Activated T-cell treated with anti-CD3 and anti-CD28 coated beads for 1 hour (primary cell): ENCODE results near the gene MED9.
A peak's percentile ranks its signal among the peaks of the same experiment; 100 is the strongest.

Experiments
- DNase-seq: peaks from one replicate; pipeline ENCODE4 v3.0.0-alpha.2; 2020; ENCODE audit warnings: low read depth

MED9 gene

DNA sequence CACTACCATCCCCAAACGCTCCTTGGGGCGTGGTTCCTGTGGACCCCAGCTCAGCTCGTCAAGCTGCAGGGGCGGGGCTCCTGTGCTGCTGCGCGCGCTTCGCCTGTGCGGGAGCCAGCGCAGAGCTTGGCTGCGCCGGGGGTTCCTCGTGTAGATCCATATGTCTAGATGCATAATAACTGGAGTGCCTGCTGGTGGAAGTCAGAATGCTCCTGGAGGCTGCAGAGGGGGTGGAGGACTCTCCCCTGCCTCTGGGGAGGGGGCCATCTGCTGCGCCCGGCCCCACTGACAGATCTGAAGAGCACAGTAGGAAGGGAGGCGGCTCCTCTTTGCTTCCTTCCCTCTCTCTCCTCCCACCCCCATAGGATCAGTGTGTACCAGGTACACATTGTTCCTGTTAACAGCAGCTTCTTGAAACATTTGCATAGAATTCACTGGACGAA lies 14.8 kb downstream of the MED9 start:
- no peak for DNase-seq

- no peak for DNase-seq
Measured at GRCh38 chr17:17492085-17492484, 15.3 kb downstream of the MED9 start.

DNA sequence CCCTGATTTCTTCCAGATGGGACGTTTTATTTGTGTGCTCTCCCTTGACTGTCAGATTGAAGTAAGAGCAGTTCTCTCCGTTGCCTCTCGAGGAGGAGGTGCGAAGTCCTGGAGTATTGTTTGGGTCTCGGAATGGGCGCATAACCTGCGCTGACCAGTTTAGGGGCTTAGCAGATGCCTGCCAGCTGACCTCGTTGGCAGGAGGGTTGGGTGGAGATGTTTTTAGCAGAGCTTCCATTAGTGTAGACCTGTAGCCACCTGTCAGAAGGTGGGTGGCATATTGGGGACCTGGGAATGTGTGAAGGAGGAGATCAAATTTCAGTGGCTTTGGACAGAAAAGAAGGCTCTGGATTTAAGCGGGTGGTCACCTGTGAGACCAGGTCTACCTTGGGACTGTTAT lies 15.8 kb downstream of the MED9 start:
- no peak for DNase-seq

DNA sequence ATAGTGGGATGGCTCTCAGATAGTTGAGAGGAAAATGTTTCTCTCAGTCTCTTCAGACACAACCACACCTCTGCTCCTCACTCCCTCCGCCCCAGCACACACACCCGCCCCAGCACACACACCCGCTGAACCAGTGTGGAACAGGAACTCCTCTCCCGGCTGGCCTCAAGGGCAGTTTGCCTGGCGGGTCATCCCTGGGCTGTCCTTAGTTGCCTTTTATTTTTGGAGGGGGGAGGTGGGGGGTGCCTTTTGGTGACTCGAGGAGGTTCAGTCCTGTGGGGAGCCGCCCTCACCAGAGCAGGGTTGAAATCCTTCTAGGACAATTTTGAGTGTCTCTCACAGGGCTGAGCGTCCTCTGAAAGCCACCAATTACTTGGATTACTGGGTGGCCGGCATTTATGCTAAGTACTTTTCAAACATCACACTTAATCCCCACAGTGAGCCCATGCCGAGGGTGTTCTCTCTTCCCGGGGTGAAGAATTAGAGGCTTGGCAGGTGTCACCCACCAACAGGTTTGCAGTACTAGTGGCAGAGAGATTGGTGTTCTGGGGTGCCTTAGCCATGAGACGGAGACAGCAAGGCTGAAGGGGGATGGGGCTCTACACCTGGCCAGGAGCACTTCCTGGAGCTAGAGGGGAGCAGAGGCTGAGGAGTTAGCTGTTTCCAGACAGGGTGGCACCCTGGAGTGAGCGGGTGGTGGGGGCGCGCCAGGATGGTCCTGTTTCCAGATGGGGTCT lies 16.6 kb downstream of the MED9 start:
- DNase-seq, result no peak

- DNase-seq, result no peak
Measured at GRCh38 chr17:17493986-17494466, 17.2 kb downstream of the MED9 start.

DNA sequence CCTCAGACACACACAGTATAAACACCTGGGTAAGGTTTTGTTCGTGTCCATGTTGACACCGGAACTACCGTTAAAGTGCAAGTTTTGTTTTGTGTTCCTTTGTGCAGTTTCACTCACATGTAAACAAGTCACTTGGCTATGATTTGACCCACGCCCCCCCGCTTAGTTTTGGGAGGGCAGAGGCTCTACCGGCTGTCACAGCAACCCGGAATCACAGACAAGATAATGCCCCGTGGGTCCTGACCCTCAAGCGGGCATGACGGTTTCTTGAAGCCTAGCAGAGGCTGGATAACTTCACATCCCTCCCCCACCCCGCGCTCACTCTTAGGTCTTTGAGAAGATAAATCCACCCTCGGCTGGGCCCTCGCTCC lies 17.7 kb downstream of the MED9 start:
- DNase-seq, result no peak

- DNase-seq, result no peak
Measured at GRCh38 chr17:17494870-17495535, 18.2 kb downstream of the MED9 start.

DNA sequence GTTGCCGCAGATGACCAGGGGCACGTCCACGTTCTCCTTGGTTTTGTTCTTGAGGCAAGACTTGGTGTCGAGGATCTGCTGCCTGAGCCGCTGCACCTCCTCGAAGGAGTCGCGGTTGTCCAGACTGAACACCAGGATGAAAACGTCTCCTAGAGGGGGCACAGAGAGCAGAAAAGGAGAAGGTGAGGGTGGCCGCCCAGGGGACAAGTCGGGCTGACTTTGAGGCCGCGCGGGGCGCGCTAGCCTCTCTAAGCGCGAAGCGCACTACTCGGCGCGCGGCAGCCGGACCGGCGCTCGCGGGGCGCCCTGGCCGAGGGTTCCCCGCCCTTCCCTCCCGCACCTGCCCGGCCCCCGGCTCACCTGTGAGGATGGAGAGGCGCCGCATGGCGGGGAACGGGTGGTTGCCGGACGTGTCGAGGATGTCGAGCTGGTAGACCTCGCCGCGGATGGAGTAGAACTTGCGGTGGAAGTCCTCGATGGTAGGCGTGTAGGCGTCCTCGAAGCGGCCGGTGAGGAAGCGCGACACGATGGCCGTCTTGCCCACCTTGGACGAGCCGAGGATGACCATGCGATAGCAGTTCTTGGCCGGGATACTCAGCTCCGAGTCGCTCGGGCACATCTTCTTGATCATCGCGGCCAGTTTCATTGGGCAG lies 18.9 kb downstream of the MED9 start:
- DNase-seq, result peak; percentile 17

GRCh38 chr17:17496189-17497064 lies 19.6 kb downstream of the MED9 start, which contains the start of gene RASD1:
TSS of gene RASD1 (minus strand) at chr17:17496395. CDS start at chr17:17496181, 214 bp downstream.
- DNase-seq, result peak; percentile 66

DNA sequence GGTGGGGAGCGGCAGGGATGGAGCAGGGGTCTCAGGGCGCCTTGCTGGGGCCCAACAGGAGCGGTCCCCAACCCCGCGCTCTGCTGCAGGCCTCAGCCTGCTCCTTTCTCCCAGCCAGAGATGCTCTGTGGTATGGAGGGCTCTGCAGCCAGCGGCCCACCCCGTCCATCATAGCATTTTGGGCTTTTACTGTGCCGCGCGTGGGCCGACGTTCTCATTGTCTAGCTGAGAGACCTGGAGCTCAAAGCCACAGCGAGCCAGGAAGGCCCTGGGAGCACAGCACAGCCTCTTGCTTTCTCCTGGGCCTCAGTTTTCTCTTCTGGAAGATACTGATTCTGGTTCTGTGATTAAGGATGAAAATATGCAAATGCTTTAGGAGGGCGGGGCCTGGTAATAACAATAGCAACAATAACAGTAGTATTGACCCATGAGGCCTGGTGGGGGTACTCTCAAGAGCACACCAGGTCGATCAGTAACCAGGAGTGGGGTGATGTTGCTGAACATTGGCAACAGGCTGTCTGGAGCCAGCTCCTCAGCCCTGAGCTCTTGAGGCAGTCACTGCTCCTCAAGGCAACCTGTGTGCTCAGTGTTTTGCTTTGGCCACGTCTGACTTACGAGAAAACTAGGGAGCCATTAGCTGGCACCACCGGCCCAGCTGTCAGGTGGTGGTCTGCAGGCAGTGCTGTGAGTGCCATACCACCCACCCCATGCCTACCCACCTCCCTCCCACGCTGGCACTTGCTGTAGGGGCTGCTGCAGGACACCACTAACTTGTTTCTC lies 20.5 kb downstream of the MED9 start:
- DNase-seq, result no peak

- DNase-seq, result no peak
Measured at GRCh38 chr17:17497845-17498520, 21.2 kb downstream of the MED9 start.

DNA sequence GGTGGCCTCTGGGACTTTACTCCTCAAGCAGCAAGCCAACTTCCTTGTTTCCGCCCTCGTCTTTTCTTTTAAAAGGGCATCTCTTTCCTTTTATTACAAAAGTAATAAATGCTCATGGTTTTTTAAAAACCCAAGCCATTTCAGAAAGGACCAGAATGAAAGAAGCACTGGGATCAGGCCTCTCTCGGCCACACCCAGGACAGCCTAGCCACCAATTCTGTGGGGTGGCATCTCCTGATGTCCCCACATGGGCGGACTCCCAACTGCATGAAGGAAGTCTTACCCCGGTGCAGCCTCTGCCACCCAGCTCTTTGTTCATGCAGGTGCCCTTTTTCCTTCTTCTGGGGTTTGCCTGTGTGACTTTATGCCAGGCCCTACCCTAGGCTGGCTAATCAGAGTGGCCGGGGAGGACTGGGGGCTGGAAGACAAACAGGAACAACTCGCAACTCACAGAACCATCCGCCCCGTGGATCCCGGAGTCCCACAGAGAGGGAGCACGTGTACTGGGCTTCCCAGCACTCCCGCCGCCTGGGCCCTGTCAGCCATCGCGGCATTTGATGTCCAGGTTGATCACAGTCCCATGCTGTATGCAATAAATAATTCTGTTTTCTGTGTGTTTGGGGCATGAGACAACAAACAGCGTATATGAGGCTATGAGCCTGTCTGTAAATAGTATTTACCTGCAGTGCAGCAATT lies 22.0 kb downstream of the MED9 start:
- DNase-seq, result no peak

DNA sequence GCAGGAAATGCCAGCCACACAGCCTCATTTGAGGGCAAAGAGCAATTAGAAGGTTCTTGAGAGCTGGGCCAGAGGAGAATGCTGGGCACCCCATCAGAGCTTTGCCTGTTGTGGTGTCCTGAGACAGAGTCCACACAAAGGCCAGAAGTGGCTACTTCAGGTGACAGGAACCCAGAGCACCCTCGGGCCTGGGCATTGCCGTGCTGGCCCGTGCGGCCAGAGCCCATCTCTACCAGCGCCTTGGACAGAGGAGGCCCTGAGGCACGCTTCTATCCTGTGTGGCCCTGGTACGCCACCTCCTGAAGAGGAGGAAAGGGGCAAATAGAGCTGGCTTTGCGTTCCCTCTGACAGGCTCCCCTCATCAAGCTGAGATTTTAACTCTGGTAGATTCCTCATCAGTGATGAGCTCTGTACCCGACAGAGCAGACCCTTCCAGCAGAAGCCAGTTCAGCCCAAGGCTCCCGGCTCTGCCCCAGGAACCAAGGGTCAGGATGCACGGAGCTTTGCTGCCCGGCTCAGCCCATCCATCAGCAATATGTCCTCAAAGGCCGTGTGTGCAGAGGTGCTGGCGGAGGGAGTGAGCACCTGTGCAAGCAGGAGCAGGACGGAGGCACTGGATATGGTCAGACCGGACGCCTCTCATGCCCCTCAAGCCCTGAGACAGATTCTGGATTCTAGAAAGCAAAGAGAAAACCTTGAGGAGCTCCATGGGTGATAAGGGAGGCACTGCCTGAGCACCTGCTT lies 22.8 kb downstream of the MED9 start:
- no peak for DNase-seq

GRCh38 chr17:17500999-17501605 lies 24.3 kb downstream of the MED9 start:
- DNase-seq, result no peak

- DNase-seq, result no peak
Measured at GRCh38 chr17:17502741-17503565, 26.2 kb downstream of the MED9 start.

DNA sequence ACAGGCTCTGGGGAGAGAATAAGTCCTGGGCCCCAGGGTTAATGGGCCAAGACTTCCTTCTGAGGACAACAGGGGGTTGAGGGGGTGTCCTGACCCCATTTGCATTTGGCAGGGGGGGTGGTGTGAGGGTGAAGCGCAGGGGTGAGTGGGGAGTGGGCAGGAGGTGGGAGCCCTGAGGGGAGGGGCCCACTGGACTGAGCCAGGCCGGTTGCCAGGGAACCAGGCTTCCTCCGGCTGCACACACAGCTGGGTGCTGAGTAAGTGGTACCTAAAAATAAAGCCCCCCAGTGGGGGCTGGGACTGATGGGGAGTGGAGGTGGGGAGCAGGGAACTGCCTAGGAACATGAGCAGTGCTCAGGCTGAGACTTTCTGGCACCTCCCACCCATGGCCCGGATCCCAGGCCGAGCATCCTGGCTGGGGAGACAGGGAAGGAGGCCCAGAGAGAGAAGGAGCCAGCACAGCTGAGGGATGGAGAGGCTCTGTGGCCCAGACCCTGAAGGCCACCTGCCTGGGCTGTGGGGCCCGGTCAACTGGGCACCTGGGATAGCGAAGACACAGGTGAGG lies 26.8 kb downstream of the MED9 start:
- DNase-seq, result no peak

GRCh38 chr17:17504341-17505140 lies 27.7 kb downstream of the MED9 start:
- DNase-seq, result no peak
